NT2/D1 (cell line): ENCODE measurements around the gene MUC5AC.

Experiments
- DNase-seq: peaks from one replicate; pipeline ENCODE4 v3.0.0-alpha.2; 2011; ENCODE audit warnings: low read depth, low spot score
- H3K27me3 ChIP-seq: 2 replicates; pipeline ENCODE4 v1.6.0; 2011; ENCODE audit warnings: mild to moderate bottlenecking; ENCODE audit not compliant: insufficient read length, insufficient read depth
- H3K36me3 ChIP-seq: 2 replicates; pipeline ENCODE4 v1.6.1; 2011; ENCODE audit warnings: mild to moderate bottlenecking, low read length, mixed read lengths; ENCODE audit not compliant: insufficient read depth, insufficient read length
- H3K4me1 ChIP-seq: 2 replicates; pipeline ENCODE4 v1.5.1; 2011; ENCODE audit not compliant: insufficient read depth, insufficient read length
- H3K4me3 ChIP-seq: 2 replicates; pipeline ENCODE4 v1.5.1; 2011; ENCODE audit warnings: low read depth; ENCODE audit not compliant: insufficient read length
- H3K9ac ChIP-seq: 2 replicates; pipeline ENCODE4 v1.6.0; 2011; ENCODE audit warnings: low read depth; ENCODE audit not compliant: insufficient read length
- H3K9me3 ChIP-seq: 2 replicates; pipeline ENCODE4 v1.5.1; 2011; ENCODE audit warnings: mild to moderate bottlenecking, low read length; ENCODE audit not compliant: insufficient read depth
- SUZ12 ChIP-seq: IDR thresholded peaks from 2 replicates; pipeline ENCODE4 v1.6.1; 2011; ENCODE audit not compliant: insufficient read length, insufficient read depth; ENCODE audit errors: extremely low read depth
- YY1 ChIP-seq: IDR thresholded peaks from 2 replicates; pipeline ENCODE4 v1.6.1; 2011; ENCODE audit not compliant: insufficient read length, insufficient read depth
- ZNF274 ChIP-seq: IDR thresholded peaks from 2 replicates; pipeline ENCODE4 v1.6.1; 2011; ENCODE audit warnings: mild to moderate bottlenecking, low read depth, low read length

The MUC5AC gene

GRCh38 chr11:1118755-1119603 lies 38.8 kb upstream of the MUC5AC start:
- H3K4me1 ChIP-seq: no peaks in the 10 kb centered on the region
- H3K4me3 ChIP-seq: no peak overlapping the region
- H3K36me3 ChIP-seq: no peaks in the 10 kb centered on the region
- no peak overlapping the region for H3K9ac ChIP-seq
- DNase-seq: no peak
- TF ChIP-seq YY1 (no peak), ZNF274 (no peak), SUZ12 (no peak)
- peaks cover 26% of the 10 kb centered on the region for H3K27me3 ChIP-seq
- H3K9me3 ChIP-seq: no peaks in the 10 kb centered on the region

GRCh38 chr11:1119604-1120146 lies 38.1 kb upstream of the MUC5AC start:
- Histone ChIP-seq H3K4me1 (no peaks in the 10 kb centered on the region), H3K9me3 (no peaks in the 10 kb centered on the region), H3K27me3 (peaks cover 33% of the 10 kb centered on the region), H3K4me3 (no peak overlapping the region), H3K9ac (no peak overlapping the region), H3K36me3 (no peaks in the 10 kb centered on the region)
- DNase-seq: no peak
- TF ChIP-seq SUZ12: no peak
- no peak for TF ChIP-seq ZNF274
- TF ChIP-seq YY1: no peak

- no peak overlapping the region for H3K9ac ChIP-seq
- H3K4me3 ChIP-seq: no peak overlapping the region
- no peak for TF ChIP-seq ZNF274
- TF ChIP-seq YY1: no peak
- TF ChIP-seq SUZ12: no peak
- H3K27me3 ChIP-seq: peaks cover 40% of the 10 kb centered on the region
- H3K9me3 ChIP-seq: no peaks in the 10 kb centered on the region
- H3K4me1 ChIP-seq: no peaks in the 10 kb centered on the region
- DNase-seq: no peak
- H3K36me3 ChIP-seq: no peaks in the 10 kb centered on the region
Observed at GRCh38 chr11:1120532-1121330, 37.0 kb upstream of the MUC5AC start.

- DNase-seq: no peak
- H3K4me3 ChIP-seq: no peak overlapping the region
- TF ChIP-seq SUZ12 (no peak), YY1 (no peak), ZNF274 (no peak)
- no peaks in the 10 kb centered on the region for H3K9me3 ChIP-seq
- peaks cover 43% of the 10 kb centered on the region for H3K27me3 ChIP-seq
- H3K36me3 ChIP-seq: no peaks in the 10 kb centered on the region
- H3K9ac ChIP-seq: no peak overlapping the region
- H3K4me1 ChIP-seq: no peaks in the 10 kb centered on the region
Observed at GRCh38 chr11:1121331-1121812, 36.4 kb upstream of the MUC5AC start.

- no peak overlapping the region for H3K9ac ChIP-seq
- TF ChIP-seq YY1 (no peak), SUZ12 (no peak), ZNF274 (no peak)
- no peaks in the 10 kb centered on the region for H3K9me3 ChIP-seq
- H3K4me1 ChIP-seq: no peaks in the 10 kb centered on the region
- H3K27me3 ChIP-seq: peaks cover 39% of the 10 kb centered on the region
- DNase-seq: no peak
- H3K36me3 ChIP-seq: no peaks in the 10 kb centered on the region
- no peak overlapping the region for H3K4me3 ChIP-seq
Observed at GRCh38 chr11:1121813-1122663, 35.7 kb upstream of the MUC5AC start.

GRCh38 chr11:1122664-1123002 lies 35.1 kb upstream of the MUC5AC start:
- H3K9ac ChIP-seq: no peak overlapping the region
- no peaks in the 10 kb centered on the region for H3K36me3 ChIP-seq
- H3K9me3 ChIP-seq: no peaks in the 10 kb centered on the region
- TF ChIP-seq YY1 (no peak), ZNF274 (no peak), SUZ12 (no peak)
- H3K27me3 ChIP-seq: peaks cover 39% of the 10 kb centered on the region
- no peak for DNase-seq
- H3K4me1 ChIP-seq: no peaks in the 10 kb centered on the region
- no peak overlapping the region for H3K4me3 ChIP-seq
